HG02571 (cell line): ENCODE measurements around the gene ZNF567.

Experiments used
- ATAC-seq: cut with Tn5 transposase; IDR thresholded peaks from one replicate; pipeline ENCODE4 v1.9.1; 2021; ENCODE audit warnings: mild to moderate bottlenecking, moderate library complexity; ENCODE audit not compliant: unreplicated experiment

The ZNF567 gene

DNA sequence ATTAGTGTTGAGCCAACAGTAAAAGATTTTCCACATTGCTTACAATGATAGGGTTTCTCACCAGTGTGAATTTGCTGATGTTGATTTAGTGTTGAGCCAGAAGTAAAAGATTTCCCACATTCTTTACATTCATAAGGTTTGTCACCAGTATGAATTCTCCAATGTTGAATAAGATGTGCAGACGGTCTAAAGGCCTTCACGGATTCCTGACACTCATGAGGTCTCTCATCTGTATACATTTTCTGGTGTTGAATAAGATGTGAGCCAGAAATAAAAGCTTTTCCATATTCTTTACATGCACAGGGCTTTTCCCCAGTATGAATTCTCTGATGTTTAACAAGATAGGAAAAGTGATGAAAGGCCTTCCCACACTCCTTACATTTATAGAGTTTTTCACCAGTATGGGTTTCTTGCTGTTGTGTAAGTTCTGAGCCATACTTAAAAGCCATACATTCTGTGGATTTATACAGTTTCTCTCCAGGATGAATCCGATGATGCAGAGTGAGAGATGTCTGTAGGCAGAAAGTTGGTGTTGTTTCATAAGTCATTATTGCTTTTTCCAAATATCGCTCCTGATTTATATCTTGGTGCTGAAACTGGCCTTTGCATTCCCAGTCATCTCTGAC lies 62.8 kb downstream of the ZNF567 start:
- ATAC-seq, result no peak
